Measurements from ENCODE around the gene SF1.

GRCh38 chr11:64776425-64776824, 1.9 kb downstream of the SF1 start:
- no peak for TF ChIP-seq EZH2 (IDR thresholded peaks at IDR 0.05)
- no peak for TF ChIP-seq CTCF (IDR thresholded peaks at IDR 0.05)

Measured in neural progenitor cell (in vitro differentiated cells).